ENCODE data around the gene CLK2.
"Not testable (repeated sequence)": the region's sequence is repeated elsewhere in the genome, so short reads cannot be mapped to it uniquely, and the experiment has no call there.

Gene CLK2

GRCh38 chr1:155295942-155296267 lies 22.6 kb upstream of the CLK2 start:
- DNase-seq, result no peak

- DNase-seq, result no peak
These were observed 22.1 kb upstream of the CLK2 start for GRCh38 chr1:155295183-155295941.

DNA sequence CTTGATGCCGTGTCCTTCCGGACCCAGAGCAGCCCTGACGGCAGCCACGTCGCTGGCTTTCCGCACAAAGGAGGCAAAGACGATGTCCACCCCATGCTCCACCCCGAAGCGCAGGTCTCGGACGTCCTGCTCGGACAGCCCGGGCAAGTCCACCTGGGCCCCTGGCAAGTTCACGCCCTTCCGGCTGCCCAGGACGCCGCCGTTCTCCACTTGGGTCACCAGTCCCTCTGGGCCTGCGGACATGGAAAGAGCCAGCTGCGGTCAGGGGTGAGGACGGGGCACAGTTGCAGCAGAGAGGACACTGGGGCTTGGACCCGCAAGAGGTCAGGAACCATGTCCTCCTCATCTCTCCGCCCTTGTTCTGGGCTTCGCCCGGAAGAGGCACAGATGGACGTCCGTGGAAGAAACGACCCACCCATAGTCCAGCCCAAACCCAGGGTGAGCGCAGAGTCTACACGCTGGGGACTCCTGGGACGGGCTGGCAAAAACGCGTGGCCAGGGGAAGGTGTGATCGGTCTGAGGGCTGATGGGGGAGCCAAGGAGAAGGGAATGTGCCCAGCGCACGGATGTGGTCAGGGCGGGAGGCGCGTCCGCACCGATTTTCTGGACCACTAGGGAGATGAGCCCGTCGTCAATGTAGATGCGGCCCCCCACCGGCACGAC lies 21.3 kb upstream of the CLK2 start:
- DNase-seq, result no peak

DNA sequence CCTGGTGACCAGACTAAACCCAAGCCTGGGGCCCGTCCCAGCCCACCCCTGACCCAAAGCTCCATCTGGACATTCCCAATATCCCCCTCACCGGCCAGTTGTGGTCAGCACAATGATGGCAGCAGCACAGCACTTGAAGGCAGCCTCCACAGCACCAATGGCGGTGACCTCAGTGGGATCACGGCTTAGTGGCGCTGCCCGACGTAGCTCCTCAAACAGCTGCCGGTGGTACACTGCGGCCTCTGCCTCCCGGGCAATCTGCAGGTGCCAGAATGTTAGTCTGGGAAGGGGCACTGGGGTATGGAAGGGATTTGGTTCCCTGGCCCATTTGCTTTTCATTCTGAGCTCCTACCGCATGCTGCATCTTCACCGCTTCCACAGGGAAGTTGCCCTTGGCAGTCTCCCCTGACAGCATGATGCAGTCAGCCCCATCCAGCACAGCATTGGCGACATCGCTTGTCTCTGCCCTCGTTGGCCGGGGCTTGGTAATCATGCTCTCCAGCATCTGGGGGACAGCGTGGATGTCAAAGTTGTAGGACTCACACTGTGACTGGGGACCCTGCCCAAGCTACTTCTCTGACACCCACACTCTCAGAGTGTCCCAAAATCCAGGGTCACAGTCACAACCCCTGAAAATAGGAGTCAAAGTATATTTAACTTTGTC lies 19.9 kb upstream of the CLK2 start:
- DNase-seq, result no peak

DNA sequence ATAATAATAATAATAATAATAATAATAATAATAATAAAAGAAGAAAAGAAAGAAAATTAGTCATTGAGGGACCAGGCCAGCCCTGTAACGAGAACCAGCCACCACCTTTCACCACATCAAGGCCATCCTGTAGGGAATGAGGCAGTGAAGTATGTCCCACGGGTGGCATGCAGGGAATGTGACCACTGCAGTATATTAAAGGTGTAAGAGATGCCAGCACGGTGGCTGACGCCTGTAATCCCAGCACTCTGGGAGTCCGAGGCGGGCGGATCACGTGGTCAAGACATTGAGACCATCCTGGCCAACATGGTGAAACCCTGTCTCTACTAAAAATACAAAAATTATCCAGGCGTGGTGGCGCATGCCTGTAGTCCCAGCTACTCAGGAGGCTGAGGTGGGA lies 17.7 kb upstream of the CLK2 start:
- DNase-seq, result not testable (repeated sequence)

DNA sequence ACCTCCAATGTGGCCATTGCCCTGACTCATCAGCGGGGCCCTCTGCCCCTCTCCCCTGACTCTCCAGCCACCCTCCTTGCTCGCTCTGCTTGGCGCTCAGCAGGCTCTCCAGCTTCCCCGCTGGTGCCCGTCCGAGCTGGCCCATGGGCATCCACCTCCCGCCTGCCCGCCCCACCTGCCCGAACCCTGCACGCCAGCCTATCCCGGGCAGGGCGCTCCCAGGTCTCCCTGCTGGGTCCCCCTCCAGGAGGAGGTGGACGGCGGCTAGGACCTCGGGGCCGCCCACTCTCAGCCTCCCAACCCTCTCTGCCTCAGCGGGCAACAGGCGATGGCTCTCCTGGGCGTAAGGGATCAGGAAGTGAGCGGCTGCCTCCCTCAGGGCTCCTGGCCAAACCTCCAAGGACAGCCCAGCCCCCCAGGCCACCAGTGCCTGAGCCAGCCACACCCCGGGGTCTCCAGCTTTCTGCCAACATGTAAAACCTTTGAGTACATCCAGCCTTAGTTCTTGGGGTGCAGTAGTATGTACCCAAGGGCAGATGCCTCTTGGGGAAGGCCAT lies 14.8 kb upstream of the CLK2 start:
- no peak for DNase-seq

DNA sequence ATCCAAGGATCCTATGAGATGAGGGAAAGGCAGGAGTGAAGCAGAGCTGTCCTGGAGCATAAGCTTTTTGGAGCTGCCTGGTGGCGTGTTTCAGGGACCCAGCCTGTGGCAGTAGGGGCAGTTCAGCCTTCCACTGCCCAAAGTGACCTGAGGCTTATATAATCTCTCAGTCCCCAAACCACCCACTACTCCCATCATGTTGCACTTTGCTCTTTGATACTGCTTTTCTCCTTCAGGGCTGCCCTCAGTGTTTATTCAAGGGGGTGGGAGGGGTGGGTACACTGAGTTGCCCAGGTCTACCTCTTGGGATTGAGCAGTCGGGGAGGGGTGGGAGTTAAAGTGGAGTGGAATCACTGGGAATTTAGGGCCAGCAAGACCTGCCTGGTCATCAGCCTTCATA lies 13.2 kb upstream of the CLK2 start:
- DNase-seq, result no peak

GRCh38 chr1:155285631-155286044 lies 12.3 kb upstream of the CLK2 start:
- DNase-seq, result no peak

GRCh38 chr1:155285063-155285462 lies 11.8 kb upstream of the CLK2 start:
- DNase-seq, result no peak

GRCh38 chr1:155284476-155284875 lies 11.2 kb upstream of the CLK2 start:
- DNase-seq, result no peak

- no peak for DNase-seq
These were observed 9.3 kb upstream of the CLK2 start for GRCh38 chr1:155282488-155283091.

GRCh38 chr1:155279268-155279667 lies 6.0 kb upstream of the CLK2 start:
- DNase-seq, result no peak

GRCh38 chr1:155278689-155279160 lies 5.4 kb upstream of the CLK2 start:
- DNase-seq, result no peak

- peak; percentile 13 for DNase-seq
These were observed 4.8 kb upstream of the CLK2 start for GRCh38 chr1:155277902-155278688.

DNA sequence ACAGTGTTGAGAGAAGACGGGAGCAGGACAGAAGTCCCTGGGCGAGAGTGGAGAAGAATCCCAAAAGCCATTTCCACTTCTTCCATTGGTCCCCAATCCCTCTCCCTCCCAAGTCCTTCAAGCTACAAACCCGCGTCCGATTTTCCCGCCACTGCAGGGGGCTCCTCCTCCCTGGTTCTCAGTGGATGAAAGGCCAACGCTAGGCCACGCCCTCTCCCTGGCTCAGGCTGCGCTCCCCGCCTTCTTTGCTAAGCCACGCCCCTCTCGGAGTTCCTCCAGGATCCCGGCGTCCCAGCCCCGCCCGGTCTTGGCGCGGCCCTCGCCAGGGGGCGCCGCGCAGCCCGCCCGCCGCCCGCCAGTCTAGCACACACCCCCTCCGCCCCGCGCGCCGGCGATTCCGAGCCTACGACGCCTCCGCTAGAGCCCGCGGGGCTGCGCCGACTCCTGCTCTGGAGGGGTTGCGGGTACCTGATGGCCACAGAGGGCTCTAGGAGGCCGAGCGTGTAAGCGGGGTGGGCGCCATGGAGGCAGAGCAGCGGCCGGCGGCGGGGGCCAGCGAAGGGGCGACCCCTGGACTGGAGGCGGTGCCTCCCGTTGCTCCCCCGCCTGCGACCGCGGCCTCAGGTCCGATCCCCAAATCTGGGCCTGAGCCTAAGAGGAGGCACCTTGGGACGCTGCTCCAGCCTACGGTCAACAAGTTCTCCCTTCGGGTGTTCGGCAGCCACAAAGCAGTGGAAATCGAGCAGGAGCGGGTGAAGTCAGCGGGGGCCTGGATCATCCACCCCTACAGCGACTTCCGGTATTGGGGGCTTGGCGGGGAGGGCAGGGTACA lies 4.0 kb upstream of the CLK2 start, which contains the start of gene HCN3:
TSS of gene HCN3 (plus strand) at position 394 of the 832 bp plus-strand sequence. CDS start at position 522, 128 bp downstream.
- DNase-seq, result peak; percentile 97

DNA sequence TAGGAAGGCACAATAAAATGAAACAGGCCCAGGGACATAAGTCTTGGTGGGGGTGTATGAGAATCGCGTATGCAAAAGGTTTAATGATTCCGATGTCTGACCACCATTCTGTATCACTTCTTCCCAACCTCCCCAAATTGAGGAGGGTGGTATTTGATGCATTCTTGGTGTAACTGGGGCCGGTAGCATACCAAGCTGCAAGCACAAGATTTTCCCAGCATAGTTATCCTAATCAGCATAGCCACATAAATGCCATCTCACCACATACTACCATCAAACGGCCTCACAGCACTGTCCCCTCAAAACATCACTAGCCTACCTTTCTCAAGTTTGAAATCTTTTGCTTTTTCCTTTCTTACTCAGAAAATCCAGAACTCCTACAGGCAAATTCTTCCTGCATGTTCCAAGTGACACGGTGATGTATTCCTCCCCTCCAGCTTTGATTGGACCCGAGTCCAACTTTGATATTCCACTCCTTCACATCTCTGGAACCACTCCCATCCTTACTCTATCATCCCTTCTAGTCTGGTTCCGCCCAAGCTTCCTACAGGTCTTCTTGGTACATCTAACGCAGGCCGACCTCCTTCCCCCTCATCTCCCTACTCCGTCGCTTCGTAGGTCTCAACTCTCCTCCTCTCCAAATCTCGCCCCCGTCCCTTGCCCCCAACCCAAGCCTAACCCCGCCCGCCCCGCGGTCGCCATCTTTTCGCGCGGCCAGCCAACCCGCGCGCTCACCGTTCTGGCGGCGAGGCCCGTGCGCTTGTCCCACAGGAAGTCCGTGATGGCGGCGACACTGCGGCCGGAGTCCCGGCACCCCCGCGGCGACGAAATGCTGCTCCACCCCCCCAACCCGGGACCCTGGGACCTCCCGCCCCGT lies 600 bp downstream of the CLK2 start:
- no peak for DNase-seq

DNA sequence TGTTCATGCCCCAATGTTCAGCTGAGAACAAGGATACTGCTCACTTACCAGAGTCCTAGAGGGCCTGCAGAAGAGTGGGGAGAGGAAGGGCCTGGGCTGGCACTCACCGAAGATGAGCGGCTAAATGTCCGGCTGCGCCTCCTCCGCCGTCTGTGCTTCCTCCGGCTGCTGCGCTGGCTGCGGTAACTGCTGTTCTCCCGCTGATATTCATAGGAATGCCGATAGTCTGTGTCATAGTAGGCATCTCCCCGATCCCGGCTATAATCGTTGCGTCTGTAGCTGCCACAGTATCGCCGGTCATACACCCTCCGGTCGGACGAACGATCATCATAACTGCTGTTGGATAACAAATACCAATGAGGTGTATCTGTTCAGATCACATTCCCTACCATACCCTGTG lies 3.9 kb downstream of the CLK2 start:
- DNase-seq, result no peak

DNA sequence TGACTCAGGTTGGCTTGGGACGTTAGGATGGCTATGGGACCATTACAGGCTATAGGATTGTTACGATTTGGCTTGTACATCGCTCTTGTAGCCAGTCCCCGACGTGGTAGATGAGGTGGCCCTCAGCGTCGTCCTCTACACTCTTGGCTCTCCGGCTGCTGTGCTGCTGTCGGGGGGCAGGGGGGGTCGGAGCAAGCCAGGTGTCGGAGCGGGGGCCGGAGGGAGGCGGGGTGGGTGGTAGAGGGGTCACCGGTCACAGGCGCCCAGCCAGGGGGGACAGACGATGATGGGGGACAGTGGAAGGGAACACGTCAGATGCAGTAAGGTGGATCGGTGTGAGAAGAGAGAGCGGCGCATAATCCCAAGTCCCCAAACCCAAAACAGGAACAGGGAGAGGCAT lies 4.7 kb downstream of the CLK2 start:
- no peak for DNase-seq

DNA sequence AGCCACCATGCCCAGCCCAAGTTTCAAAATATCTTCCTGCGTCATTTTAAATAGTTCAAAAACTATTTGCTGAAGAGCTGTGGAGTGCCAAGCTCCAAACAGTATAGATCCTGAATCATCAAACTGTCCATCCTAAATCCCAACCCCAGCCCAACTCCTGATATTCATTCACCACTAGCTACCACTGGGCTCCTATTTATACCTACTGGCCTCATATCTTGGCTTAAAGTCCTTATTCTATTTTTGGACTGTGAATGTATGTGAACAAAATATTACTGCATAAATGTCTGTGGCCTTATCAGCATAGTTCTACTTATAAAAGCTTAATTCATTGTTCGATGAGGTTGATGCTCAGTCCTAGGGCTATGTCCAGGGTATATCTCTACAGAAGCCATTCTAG lies 5.9 kb downstream of the CLK2 start:
- no peak for DNase-seq

- no peak for DNase-seq
These were observed 6.8 kb downstream of the CLK2 start for GRCh38 chr1:155266553-155266952.

Data from inflammatory macrophage treated with lipopolysaccharide for 4 hours (primary cell).